Uterus (tissue), 4 donors: ENCODE data around the gene STARD5. TPM values are rescaled to one million over a fixed set of nuclear protein-coding genes. Genes with fewer than 3 reads are reported as not detected.
"Not testable (repeated sequence)": the region's sequence is repeated elsewhere in the genome, so short reads cannot be mapped to it uniquely, and the experiment has no call there.

Source experiments
- DNase-seq, 2 donors: peaks; one replicate each; pipeline ENCODE4 v3.0.0-alpha.2; 2019 to 2020
- H3K27ac ChIP-seq, 2 donors: fragments of 200-600 bp; sonication (generic); 1 replicate in 1 of 2; 2 replicates in 1 of 2; pipeline ENCODE4 v1.5.1; 2016 to 2018
- H3K27me3 ChIP-seq, 2 donors: fragments of 200-600 bp; sonication (generic); one replicate each; pipeline ENCODE4 v1.5.1; 2018 to 2019; ENCODE audit warnings: control low read depth in 1 of 2
- H3K36me3 ChIP-seq, 2 donors: fragments of 200-600 bp; sonication (generic); one replicate each; pipeline ENCODE4 v1.5.1; 2019; ENCODE audit warnings: control low read depth in 1 of 2
- H3K4me1 ChIP-seq, 2 donors: fragments of 200-600 bp; sonication (generic); one replicate each; pipeline ENCODE4 v1.5.1; 2018 to 2019; ENCODE audit warnings: control low read depth in 1 of 2
- H3K4me3 ChIP-seq, 2 donors: fragments of 200-600 bp; sonication (generic); 1 replicate in 1 of 2; 2 replicates in 1 of 2; pipeline ENCODE4 v1.5.1; 2018 to 2019; ENCODE audit warnings: mild to moderate bottlenecking in 1 of 2
- H3K9me3 ChIP-seq, 2 donors: fragments of 200-600 bp; sonication (generic); one replicate each; pipeline ENCODE4 v1.5.1; 2019; ENCODE audit warnings: control low read depth in 1 of 2
- CTCF ChIP-seq, 4 experiments: fragments of 200-600 bp in 2 of 4; fragments of 450-650 bp in 2 of 4; sonication (generic) in 2 of 4; IDR thresholded peaks; one replicate each; pipeline ENCODE4 v1.5.1; 2016 to 2019; ENCODE audit warnings: antibody characterized with exemption in 4 of 4, mild to moderate bottlenecking in 2 of 4, moderate library complexity in 1 of 4
- POLR2A ChIP-seq, 2 donors: fragments of 450-650 bp; IDR thresholded peaks; one replicate each; pipeline ENCODE4 v1.6.1; 2016; ENCODE audit warnings: antibody characterized with exemption in 2 of 2, mild to moderate bottlenecking in 1 of 2, moderate library complexity in 1 of 2
- intact Hi-C: fragments of 100-400 bp; cut with DNase I; formaldehyde crosslinking; loops from one replicate; pipeline ENCODE4 v1.15.1; 2023; ENCODE audit warnings: low total_unique reads
- total RNA-seq, 4 donors: library from RNA; depleted of rRNA in 3 of 4; stranded (reverse); fragments of >200 nt in 3 of 4; gene quantifications; one replicate each; pipeline versions ENCODE4 v1.1.0 to v1.2.4, GENCODE V29; 2014 to 2023
- donor health status: DM: yes; HTN: yes; CAD: no.

Gene STARD5
- total RNA-seq, 4 donors from 2014 or later, result 8.5 to 20.6 (median 19.7) TPM

GRCh38 chr15:81334768-81335435 lies 11.0 kb upstream of the STARD5 start:
- no peak for DNase-seq
- no peak for TF ChIP-seq POLR2A (IDR thresholded peaks at IDR 0.05)
- TF ChIP-seq CTCF (IDR thresholded peaks at IDR 0.05), result no peak
- peaks cover 0 to 6% of the 10 kb centered on the region in 2 donors for H3K4me1 ChIP-seq
- H3K27me3 ChIP-seq, result no peaks in the 10 kb centered on the region
- no peak overlapping the region for H3K4me3 ChIP-seq
- no peak overlapping the region for H3K27ac ChIP-seq
- H3K36me3 ChIP-seq, result no peaks in the 10 kb centered on the region
- no peaks in the 10 kb centered on the region for H3K9me3 ChIP-seq
- intact Hi-C loops, result no loop called here

GRCh38 chr15:81333363-81333762 lies 9.4 kb upstream of the STARD5 start:
- no peaks in the 10 kb centered on the region for H3K4me1 ChIP-seq
- no peak for TF ChIP-seq CTCF (IDR thresholded peaks at IDR 0.05)
- no peak for TF ChIP-seq POLR2A (IDR thresholded peaks at IDR 0.05)
- no peaks in the 10 kb centered on the region for H3K27me3 ChIP-seq
- intact Hi-C loops, result no loop called here
- no peak overlapping the region for H3K4me3 ChIP-seq
- no peak overlapping the region for H3K27ac ChIP-seq
- no peak for DNase-seq
- no peaks in the 10 kb centered on the region for H3K36me3 ChIP-seq
- no peaks in the 10 kb centered on the region for H3K9me3 ChIP-seq

GRCh38 chr15:81332326-81332725 lies 8.4 kb upstream of the STARD5 start:
- intact Hi-C loops, result no loop called here
- no peaks in the 10 kb centered on the region for H3K36me3 ChIP-seq
- no peak for DNase-seq

GRCh38 chr15:81331600-81331999 lies 7.7 kb upstream of the STARD5 start:
- TF ChIP-seq POLR2A (IDR thresholded peaks at IDR 0.05), result no peak
- H3K4me1 ChIP-seq, result no peaks in the 10 kb centered on the region
- no peaks in the 10 kb centered on the region for H3K27me3 ChIP-seq
- H3K36me3 ChIP-seq, result no peaks in the 10 kb centered on the region
- no peak overlapping the region for H3K4me3 ChIP-seq
- no peaks in the 10 kb centered on the region for H3K9me3 ChIP-seq
- no peak for DNase-seq
- intact Hi-C loops, result no loop called here
- no peak overlapping the region for H3K27ac ChIP-seq

More at GRCh38 chr15:81332326-81332725, 8.4 kb upstream of the STARD5 start:
- Histone ChIP-seq H3K9me3 (no peaks in the 10 kb centered on the region), H3K27ac (no peak overlapping the region), H3K4me3 (no peak overlapping the region), H3K27me3 (no peaks in the 10 kb centered on the region), H3K4me1 (no peaks in the 10 kb centered on the region)
- TF ChIP-seq POLR2A (IDR thresholded peaks at IDR 0.05) (no peak), CTCF (IDR thresholded peaks at IDR 0.05) (no peak)

- H3K27me3 ChIP-seq, H3K36me3 ChIP-seq, H3K4me1 ChIP-seq, DNase-seq, H3K9me3 ChIP-seq, H3K4me3 ChIP-seq, intact Hi-C loops, H3K27ac ChIP-seq: not testable (repeated sequence)
Observed at GRCh38 chr15:81331141-81331540, 7.2 kb upstream of the STARD5 start.

- Histone ChIP-seq H3K9me3 (no peaks in the 10 kb centered on the region), H3K36me3 (no peaks in the 10 kb centered on the region), H3K27ac (no peak overlapping the region), H3K4me3 (no peak overlapping the region), H3K4me1 (no peaks in the 10 kb centered on the region), H3K27me3 (no peaks in the 10 kb centered on the region)
- no peak for DNase-seq
- no peak for TF ChIP-seq POLR2A (IDR thresholded peaks at IDR 0.05)
- no peak for TF ChIP-seq CTCF (IDR thresholded peaks at IDR 0.05)
- intact Hi-C loops, result no loop called here
Observed at GRCh38 chr15:81330366-81331090, 6.6 kb upstream of the STARD5 start.
